GM21390 (cell line): ENCODE data around the gene IVD.
A peak's percentile ranks its signal among the peaks of the same experiment; 100 is the strongest.

Experiments
- ATAC-seq: cut with Tn5 transposase; IDR thresholded peaks from one replicate; pipeline ENCODE4 v1.9.1; 2021; ENCODE audit not compliant: unreplicated experiment

IVD gene

GRCh38 chr15:40412095-40412759 lies 6.6 kb downstream of the IVD start:
- no peak for ATAC-seq

- ATAC-seq, result no peak
Measured at GRCh38 chr15:40413036-40413435, 7.4 kb downstream of the IVD start.

- ATAC-seq, result no peak
Measured at GRCh38 chr15:40414816-40415215, 9.2 kb downstream of the IVD start.

- no peak for ATAC-seq
Measured at GRCh38 chr15:40415226-40415625, 9.6 kb downstream of the IVD start.

GRCh38 chr15:40416056-40416455 lies 10.5 kb downstream of the IVD start:
- ATAC-seq, result no peak

- no peak for ATAC-seq
Measured at GRCh38 chr15:40418126-40418525, 12.5 kb downstream of the IVD start.

- ATAC-seq, result no peak
Measured at GRCh38 chr15:40420071-40420713, 14.6 kb downstream of the IVD start.

GRCh38 chr15:40420793-40421192 lies 15.2 kb downstream of the IVD start:
- ATAC-seq, result no peak

- peak; percentile 79 for ATAC-seq
Measured at GRCh38 chr15:40421246-40422157, 15.9 kb downstream of the IVD start.

- no peak for ATAC-seq
Measured at GRCh38 chr15:40424483-40425115, 19.0 kb downstream of the IVD start.

- no peak for ATAC-seq
Measured at GRCh38 chr15:40425681-40426080, 20.1 kb downstream of the IVD start.

- ATAC-seq, result no peak
Measured at GRCh38 chr15:40427188-40427587, 21.6 kb downstream of the IVD start.

GRCh38 chr15:40428185-40428584 lies 22.6 kb downstream of the IVD start:
- ATAC-seq, result no peak

- no peak for ATAC-seq
Measured at GRCh38 chr15:40429068-40429710, 23.6 kb downstream of the IVD start.

GRCh38 chr15:40430271-40430805 lies 24.7 kb downstream of the IVD start:
- ATAC-seq, result no peak

GRCh38 chr15:40435023-40435709 lies 29.6 kb downstream of the IVD start:
- no peak for ATAC-seq

- no peak for ATAC-seq
Measured at GRCh38 chr15:40435710-40436089, 30.1 kb downstream of the IVD start.

GRCh38 chr15:40436116-40436891 lies 30.7 kb downstream of the IVD start:
- no peak for ATAC-seq
